Activated CD4-positive, alpha-beta T cell treated with anti-CD3 and anti-CD28 coated beads, Interleukin-2, Interleukin-4, amounts not matched to agents 100 ng/mL and 50 ng/mL, durations not matched to agents 16 hours and 8 hours (primary cell): ENCODE data around the gene PSMG3.

ENCODE experiments used
- DNase-seq: peaks from one replicate; pipeline ENCODE4 v3.0.0-alpha.2; 2020; ENCODE audit warnings: low spot score

The PSMG3 gene

GRCh38 chr7:1579481-1580421, 9.9 kb upstream of the PSMG3 start:
- DNase-seq: peak; percentile 66

GRCh38 chr7:1578513-1578912, 8.7 kb upstream of the PSMG3 start:
- DNase-seq: no peak

GRCh38 chr7:1576521-1577253, 6.9 kb upstream of the PSMG3 start:
- no peak for DNase-seq

- DNase-seq: no peak
Measured at GRCh38 chr7:1575809-1576208, 6.0 kb upstream of the PSMG3 start.

- DNase-seq: no peak
Measured at GRCh38 chr7:1572111-1572822, 2.4 kb upstream of the PSMG3 start.

GRCh38 chr7:1569440-1569832, 396 bp downstream of the PSMG3 start:
- DNase-seq: no peak

- peak; percentile 56 for DNase-seq
Measured at GRCh38 chr7:1569016-1569415, 816 bp downstream of the PSMG3 start.

- DNase-seq: no peak
Measured at GRCh38 chr7:1567896-1568510, 1.8 kb downstream of the PSMG3 start.

GRCh38 chr7:1567049-1567771, 2.6 kb downstream of the PSMG3 start:
- DNase-seq: no peak

GRCh38 chr7:1566687-1567048, 3.2 kb downstream of the PSMG3 start:
- no peak for DNase-seq

- DNase-seq: no peak
Measured at GRCh38 chr7:1564603-1565022, 5.2 kb downstream of the PSMG3 start.

GRCh38 chr7:1563981-1564602, 5.7 kb downstream of the PSMG3 start:
- no peak for DNase-seq

- no peak for DNase-seq
Measured at GRCh38 chr7:1562597-1563051, 7.2 kb downstream of the PSMG3 start.

- DNase-seq: no peak
Measured at GRCh38 chr7:1562116-1562515, 7.7 kb downstream of the PSMG3 start.

GRCh38 chr7:1561036-1561940, 8.5 kb downstream of the PSMG3 start:
- DNase-seq: no peak

GRCh38 chr7:1560620-1561031, 9.2 kb downstream of the PSMG3 start:
- no peak for DNase-seq

GRCh38 chr7:1559626-1560590, 9.9 kb downstream of the PSMG3 start:
- DNase-seq: no peak

GRCh38 chr7:1558841-1559625, 10.8 kb downstream of the PSMG3 start:
- no peak for DNase-seq
